H1 (cell line): ENCODE measurements around the gene DMXL1. TPM values are rescaled to one million over a fixed set of nuclear protein-coding genes. Genes with fewer than 3 reads are reported as not detected.

ENCODE experiments used
- CTCF ChIA-PET: fragments of 300-600 bp; sonication (Branson Sonifier 250); formaldehyde crosslinking; loops from one replicate; lab custom pipeline; 2021; ENCODE audit not compliant: partially characterized antibody; lab: Charles Lee
- POLR2A ChIA-PET: fragments of 300-600 bp; sonication (Branson Sonifier 250); formaldehyde crosslinking; loops from one replicate; lab custom pipeline; 2021; ENCODE audit warnings: inconsistent platforms; ENCODE audit not compliant: partially characterized antibody; lab: Charles Lee
- DNase-seq, 2 experiments: peaks; one replicate each; pipeline versions ENCODE4 v3.0.0 to v3.0.0-alpha.2; 2010 to 2022; ENCODE audit warnings: low spot score in 2 of 2, low read depth in 1 of 2, mixed read lengths in 1 of 2
- FAIRE-seq: peaks from 2 replicates; lab custom pipeline; 2011; peaks lifted over from hg19 to GRCh38; lab: Jason Lieb, UNC
- H2AFZ ChIP-seq: 2 replicates; pipeline ENCODE4 v1.8.1; 2012; ENCODE audit warnings: low read length, inconsistent platforms
- H2AK5ac ChIP-seq: 2 replicates; pipeline ENCODE4 v1.6.1; 2013; ENCODE audit warnings: low read depth, low read length
- H2BK120ac ChIP-seq: replicated peaks from 2 replicates; pipeline ENCODE3; 2013; ENCODE audit warnings: low read depth, low read length, inconsistent platforms
- H2BK12ac ChIP-seq: 2 replicates; pipeline ENCODE4 v1.6.1; 2013; ENCODE audit warnings: low read depth, low read length
- H2BK15ac ChIP-seq: 2 replicates; pipeline ENCODE4 v1.6.1; 2013; ENCODE audit warnings: low read length
- H2BK20ac ChIP-seq: 2 replicates; pipeline ENCODE4 v1.6.1; 2013; ENCODE audit warnings: low read length
- H2BK5ac ChIP-seq: 2 replicates; pipeline ENCODE4 v1.6.1; 2013; ENCODE audit warnings: low read depth, low read length
- H3K14ac ChIP-seq: 2 replicates; pipeline ENCODE4 v1.6.1; 2013; ENCODE audit warnings: inconsistent platforms; ENCODE audit not compliant: insufficient read length
- H3K18ac ChIP-seq: 2 replicates; pipeline ENCODE4 v1.6.1; 2013; ENCODE audit warnings: low read length; ENCODE audit errors: extremely low read depth
- H3K23ac ChIP-seq: 2 replicates; pipeline ENCODE4 v1.6.1; 2013; ENCODE audit warnings: inconsistent platforms; ENCODE audit not compliant: insufficient read length
- H3K23me2 ChIP-seq: 2 replicates; pipeline ENCODE4 v1.6.1; 2013; ENCODE audit warnings: low read depth, low read length
- H3K27ac ChIP-seq: 2 replicates; pipeline ENCODE4 v1.6.1; 2011; ENCODE audit warnings: low read depth, low read length, inconsistent platforms
- H3K27me3 ChIP-seq, 4 experiments: replicated peaks in 1 of 4; 1 replicate in 1 of 4; 2 replicates in 3 of 4; pipeline versions ENCODE4 v1.6.1 to v1.8.1; 2011 to 2013; ENCODE audit warnings: low read length in 3 of 4, mild to moderate bottlenecking in 3 of 4, inconsistent platforms in 2 of 4, mixed read lengths in 2 of 4, moderate library complexity in 1 of 4; ENCODE audit not compliant: control insufficient read depth in 3 of 4, insufficient read depth in 3 of 4; ENCODE audit errors: extremely low read depth in 1 of 4
- H3K36me3 ChIP-seq, 4 experiments: 2 replicates each; pipeline versions ENCODE4 v1.6.1 to v1.8.1; 2011 to 2013; ENCODE audit warnings: mild to moderate bottlenecking in 4 of 4, low read length in 3 of 4, moderate library complexity in 2 of 4, control low read depth in 1 of 4, inconsistent platforms in 1 of 4; ENCODE audit not compliant: insufficient read depth in 4 of 4, control insufficient read depth in 2 of 4
- H3K4ac ChIP-seq: replicated peaks from 2 replicates; pipeline ENCODE3; 2013; ENCODE audit warnings: low read length, low read depth, mixed read lengths, inconsistent platforms; ENCODE audit not compliant: insufficient read length
- H3K4me1 ChIP-seq, 4 experiments: replicated peaks in 1 of 4; 1 replicate in 1 of 4; 2 replicates in 3 of 4; pipeline versions ENCODE4 v1.6.1 to v1.8.1; 2011 to 2013; ENCODE audit warnings: low read length in 3 of 4, inconsistent platforms in 2 of 4, mixed read lengths in 1 of 4; ENCODE audit not compliant: insufficient read depth in 4 of 4, control insufficient read depth in 3 of 4
- H3K4me2 ChIP-seq, 2 experiments: 2 replicates each; pipeline versions ENCODE4 v1.6.1 to v1.8.1; 2011 to 2013; ENCODE audit warnings: low read depth in 2 of 2, low read length in 2 of 2, control low read depth in 1 of 2, inconsistent platforms in 1 of 2, mild to moderate bottlenecking in 1 of 2; ENCODE audit not compliant: insufficient read depth in 1 of 2
- H3K4me3 ChIP-seq, 4 experiments: fragments of 200-600, 300-600 bp in 1 of 4; sonication (generic), shearing (Covaris generic), sonication (Bioruptor Twin) in 1 of 4; 2 replicates each; pipeline versions ENCODE4 v1.5.1 to v1.8.1; 2011 to 2016; ENCODE audit warnings: low read length in 4 of 4, low read depth in 3 of 4, control low read depth in 2 of 4, inconsistent platforms in 2 of 4, mild to moderate bottlenecking in 2 of 4, mixed read lengths in 1 of 4, moderate library complexity in 1 of 4; ENCODE audit not compliant: insufficient read depth in 2 of 4; ENCODE audit errors: extremely low read depth in 1 of 4
- H3K56ac ChIP-seq: replicated peaks from 2 replicates; pipeline ENCODE3; 2013; ENCODE audit warnings: low read depth, mild to moderate bottlenecking, mixed read lengths, low read length, inconsistent platforms; ENCODE audit not compliant: insufficient read length
- H3K79me1 ChIP-seq: 2 replicates; pipeline ENCODE4 v1.6.1; 2013; ENCODE audit warnings: low read depth, low read length, control low read depth
- H3K79me2 ChIP-seq, 2 experiments: 2 replicates each; pipeline versions ENCODE4 v1.6.1 to v1.8.1; 2012 to 2013; ENCODE audit warnings: low read length in 2 of 2, mild to moderate bottlenecking in 2 of 2, inconsistent platforms in 1 of 2; ENCODE audit not compliant: insufficient read depth in 2 of 2, control insufficient read depth in 1 of 2
- H3K9ac ChIP-seq, 4 experiments: replicated peaks in 1 of 4; 1 replicate in 1 of 4; 2 replicates in 3 of 4; pipeline versions ENCODE4 v1.6.1 to v1.8.1; 2011 to 2013; ENCODE audit warnings: low read depth in 3 of 4, low read length in 3 of 4, control low read depth in 2 of 4, mild to moderate bottlenecking in 2 of 4, moderate library complexity in 2 of 4, inconsistent platforms in 1 of 4; ENCODE audit errors: extremely low read depth in 1 of 4
- H3K9me3 ChIP-seq, 2 experiments: 2 replicates each; pipeline versions ENCODE4 v1.6.1 to v1.8.1; 2012 to 2013; ENCODE audit warnings: mild to moderate bottlenecking in 2 of 2, moderate library complexity in 2 of 2, control low read depth in 1 of 2, inconsistent platforms in 1 of 2, low read depth in 1 of 2, low read length in 1 of 2, mixed read lengths in 1 of 2; ENCODE audit not compliant: insufficient read depth in 2 of 2
- H4K20me1 ChIP-seq, 2 experiments: replicated peaks in 1 of 2; 2 replicates each; pipeline versions ENCODE3 to v1.8.1; 2011 to 2013; ENCODE audit warnings: inconsistent platforms in 2 of 2, low read length in 2 of 2, mild to moderate bottlenecking in 1 of 2; ENCODE audit not compliant: insufficient read depth in 2 of 2, control insufficient read depth in 1 of 2
- H4K5ac ChIP-seq: 2 replicates; pipeline ENCODE4 v1.6.1; 2013; ENCODE audit warnings: low read length, low read depth, mixed read lengths, inconsistent platforms; ENCODE audit not compliant: insufficient read length
- H4K8ac ChIP-seq: 2 replicates; pipeline ENCODE4 v1.8.0; 2013; ENCODE audit warnings: mild to moderate bottlenecking, moderate library complexity, low read length, inconsistent platforms; ENCODE audit not compliant: insufficient read depth; ENCODE audit errors: extremely low read depth
- H4K91ac ChIP-seq: replicated peaks from 2 replicates; pipeline ENCODE3; 2013; ENCODE audit warnings: low read length, mixed read lengths, inconsistent platforms; ENCODE audit not compliant: insufficient read length
- NRF1 ChIP-seq: IDR thresholded peaks from 2 replicates; pipeline ENCODE4 v1.6.1; 2011; ENCODE audit warnings: mild to moderate bottlenecking, low read depth, low read length, improper control_type of control experiment
- RBBP5 ChIP-seq: IDR thresholded peaks from 2 replicates; pipeline ENCODE4 v1.7.1; 2012; ENCODE audit warnings: low read depth, mild to moderate bottlenecking, inconsistent platforms, low read length, moderate library complexity, borderline replicate concordance
- SAP30 ChIP-seq: fragments of 300-600 bp; sonication (generic); IDR thresholded peaks from 2 replicates; pipeline ENCODE4 v1.7.1; 2012; ENCODE audit warnings: low read length, moderate library complexity, mild to moderate bottlenecking, inconsistent platforms; ENCODE audit not compliant: insufficient read depth, insufficient replicate concordance
- SP2 ChIP-seq: IDR thresholded peaks from 2 replicates; pipeline ENCODE4 v1.6.1; 2012; ENCODE audit warnings: mild to moderate bottlenecking, low read length, inconsistent platforms
- TCF12 ChIP-seq: IDR thresholded peaks from 2 replicates; pipeline ENCODE4 v1.6.1; 2011; ENCODE audit warnings: low read depth, mild to moderate bottlenecking, low read length
- TEAD4 ChIP-seq: IDR thresholded peaks from 2 replicates; pipeline ENCODE4 v1.6.1; 2012; ENCODE audit warnings: low read depth, low read length, inconsistent platforms, mixed read lengths
- whole genome bisulfite sequencing, 2 experiments: shearing (Covaris generic) in 1 of 2; methylation state at CpG; one replicate each; pipeline versions ENCODE4 v1.1.6 to v1.1.7; 2013 to 2015; ENCODE audit warnings: low lambda C conversion rate in 2 of 2, mixed read lengths in 2 of 2, inconsistent platforms in 1 of 2, low coverage in 1 of 2, missing lambda C conversion rate in 1 of 2; ENCODE audit not compliant: insufficient replicate concordance in 2 of 2, insufficient coverage in 1 of 2, insufficient read length in 1 of 2; ENCODE audit errors: extremely low coverage in 1 of 2, missing lambda C conversion rate in 1 of 2; 5-methylcytosine and 5-hydroxymethylcytosine counted together
- polyA plus RNA-seq, 7 experiments: library from polyadenylated mRNA; depleted of rRNA in 3 of 7; stranded (reverse) in 5 of 7; unstranded in 2 of 7; fragments of >200 nt in 5 of 7; fragments of 200-250 nt in 2 of 7; gene quantifications; 1 replicate in 5 of 7; 2 replicates in 1 of 7; 4 replicates in 1 of 7; pipeline versions ENCODE4 v1.2.1 to v1.2.3, GENCODE V29; 2011 to 2013; ENCODE audit warnings: missing spikeins in 2 of 7, mixed read lengths in 2 of 7
- total RNA-seq: library from RNA; stranded (reverse); fragmentation: NEBNext Ultra II Directional; extraction: Animal tissue kit (Norgen Biotek cat#: 25700); gene quantifications from 2 replicates; pipeline ENCODE4 v1.2.1, GENCODE V29; 2021
- TF ChIP-seq, protein P1 (sequence below): IDR thresholded peaks from 2 replicates; pipeline ENCODE4 v1.6.1; 2012; ENCODE audit warnings: low read length, inconsistent platforms

Gene DMXL1
- total and polyA plus RNA-seq, 2 of the 8 experiments (the other 6 are each of a cell fraction or from before 2014, with no cell fraction given): 10.1 to 43.9 TPM

DNA sequence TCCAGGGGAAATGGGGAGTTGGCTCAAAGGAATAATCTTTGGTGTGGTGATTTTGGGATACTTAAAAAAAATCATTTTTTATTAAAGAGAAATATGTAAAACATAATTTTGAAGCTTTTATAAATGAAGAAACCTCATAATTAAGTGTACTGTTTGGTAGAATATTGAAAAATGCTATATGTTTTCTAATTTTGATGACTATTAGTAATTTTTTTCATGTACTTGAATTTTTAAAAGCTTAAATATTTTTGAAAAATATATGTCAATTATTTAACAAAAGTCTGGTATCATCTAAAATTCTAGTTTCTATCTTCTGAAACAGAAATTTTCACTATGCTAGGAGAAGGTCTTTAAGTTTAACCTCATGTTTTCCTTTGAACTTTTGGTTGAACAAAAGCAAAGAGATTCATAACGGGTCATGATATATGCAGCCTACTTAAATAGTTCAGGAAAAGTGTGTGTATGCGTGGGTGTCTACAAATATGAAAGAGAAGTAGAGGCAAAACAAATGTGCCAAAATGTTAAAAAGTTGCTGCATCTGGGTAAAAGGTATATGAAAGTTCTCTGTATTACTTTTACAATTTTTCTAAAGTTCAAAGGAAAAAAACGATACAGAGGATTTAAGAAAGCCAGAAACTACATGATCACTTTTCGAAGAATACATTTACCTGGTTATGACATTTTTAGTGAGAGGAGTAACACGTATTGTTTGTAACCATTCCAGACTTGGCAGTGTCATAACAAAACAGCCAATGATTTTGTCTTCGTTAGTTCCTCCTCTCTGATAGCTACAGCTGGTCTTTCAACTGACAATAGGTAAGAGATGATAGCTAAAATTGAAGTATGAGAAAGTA is 167.6 kb downstream of the DMXL1 start:
- ChIA-PET CTCF (interaction anchor here (0.9 to 4.6 kb wide), 6 partner anchors 9 to 251 kb away, joined by 3 to 17 read pairs (median 3); partner anchors contain the start of gene DTWD2), POLR2A (no interaction called here)
- Histone ChIP-seq H2BK5ac (no peak overlapping the region), H3K23me2 (no peaks in the 10 kb centered on the region), H3K4me3 (no peak overlapping the region), H2BK120ac (no peak overlapping the region), H3K36me3 (peaks cover 0 to 14% (median 0%) of the 10 kb centered on the region in 4 experiments; a peak in 3 of 8 replicates), H2AK5ac (no peak overlapping the region), H4K91ac (no peak overlapping the region), H3K79me2 (no peaks in the 10 kb centered on the region), H3K4ac (no peak overlapping the region), H3K79me1 (no peaks in the 10 kb centered on the region), H3K23ac (no peak overlapping the region), H4K20me1 (no peaks in the 10 kb centered on the region), H3K9me3 (no peaks in the 10 kb centered on the region), H3K4me2 (no peak overlapping the region), H3K18ac (no peak overlapping the region), H2BK12ac (no peak overlapping the region), H3K27me3 (no peaks in the 10 kb centered on the region), H2AFZ (no peak overlapping the region), H4K5ac (no peak overlapping the region), H3K14ac (no peak overlapping the region), H3K4me1 (no peaks in the 10 kb centered on the region), H3K27ac (no peak overlapping the region), H4K8ac (no peak overlapping the region; the same call in 1 of the 2 replicates), H2BK15ac (no peak overlapping the region), H2BK20ac (no peak overlapping the region), H3K56ac (no peak overlapping the region), H3K9ac (no peak overlapping the region)
- no peak for TF ChIP-seq NRF1
- TF ChIP-seq RBBP5: no peak
- TF ChIP-seq TCF12: no peak
- no peak for TF ChIP-seq SAP30
- TF ChIP-seq TEAD4: no peak
- TF ChIP-seq, protein P1, sequence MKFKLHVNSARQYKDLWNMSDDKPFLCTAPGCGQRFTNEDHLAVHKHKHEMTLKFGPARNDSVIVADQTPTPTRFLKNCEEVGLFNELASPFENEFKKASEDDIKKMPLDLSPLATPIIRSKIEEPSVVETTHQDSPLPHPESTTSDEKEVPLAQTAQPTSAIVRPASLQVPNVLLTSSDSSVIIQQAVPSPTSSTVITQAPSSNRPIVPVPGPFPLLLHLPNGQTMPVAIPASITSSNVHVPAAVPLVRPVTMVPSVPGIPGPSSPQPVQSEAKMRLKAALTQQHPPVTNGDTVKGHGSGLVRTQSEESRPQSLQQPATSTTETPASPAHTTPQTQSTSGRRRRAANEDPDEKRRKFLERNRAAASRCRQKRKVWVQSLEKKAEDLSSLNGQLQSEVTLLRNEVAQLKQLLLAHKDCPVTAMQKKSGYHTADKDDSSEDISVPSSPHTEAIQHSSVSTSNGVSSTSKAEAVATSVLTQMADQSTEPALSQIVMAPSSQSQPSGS: no peak
- TF ChIP-seq SP2: no peak
- FAIRE-seq (no peak), DNase-seq (no peak)
- WGBS, 2 experiments: 93% methylated on average over 6 of the region's 6 CpGs; no CpG with 5 or more reads in 1 of the 2 experiments
